Ishikawa (cell line): ENCODE results near the gene HAND1.

ENCODE experiments used
- CEBPB ChIP-seq: IDR thresholded peaks from 2 replicates; pipeline ENCODE4 v1.6.1; 2012
- CREB1 ChIP-seq: IDR thresholded peaks from 2 replicates; pipeline ENCODE4 v1.6.1; 2012; ENCODE audit warnings: low read depth
- EGR1 ChIP-seq: IDR thresholded peaks from 2 replicates; pipeline ENCODE4 v1.6.1; 2012
- EP300 ChIP-seq: IDR thresholded peaks from 2 replicates; pipeline ENCODE4 v1.6.1; 2012; ENCODE audit warnings: borderline replicate concordance
- FOXM1 ChIP-seq: IDR thresholded peaks from 2 replicates; pipeline ENCODE4 v1.6.1; 2012; ENCODE audit warnings: low read depth, borderline replicate concordance
- NFIC ChIP-seq: IDR thresholded peaks from 2 replicates; pipeline ENCODE4 v1.6.1; 2012
- RAD21 ChIP-seq: IDR thresholded peaks from 2 replicates; pipeline ENCODE4 v1.6.1; 2012; ENCODE audit warnings: low read depth
- REST ChIP-seq: IDR thresholded peaks from 2 replicates; pipeline ENCODE4 v1.6.1; 2012; ENCODE audit warnings: low read depth, mild to moderate bottlenecking
- TAF1 ChIP-seq: IDR thresholded peaks from 2 replicates; pipeline ENCODE4 v1.6.1; 2012; ENCODE audit warnings: low read depth, mild to moderate bottlenecking
- TCF12 ChIP-seq: IDR thresholded peaks from 2 replicates; pipeline ENCODE4 v1.6.1; 2012; ENCODE audit warnings: low read depth
- TEAD4 ChIP-seq: IDR thresholded peaks from 2 replicates; pipeline ENCODE4 v1.6.1; 2012
- YY1 ChIP-seq: IDR thresholded peaks from 2 replicates; pipeline ENCODE4 v1.6.1; 2012; ENCODE audit warnings: low read depth
- ZBTB7A ChIP-seq: IDR thresholded peaks from 2 replicates; pipeline ENCODE4 v1.6.1; 2012; ENCODE audit warnings: low read depth
- TF ChIP-seq, protein P1 (sequence below): IDR thresholded peaks from 2 replicates; pipeline ENCODE4 v1.6.1; 2012
- TF ChIP-seq, protein P2 (sequence below): IDR thresholded peaks from 2 replicates; pipeline ENCODE4 v1.6.1; 2012

HAND1 gene

GRCh38 chr5:154511984-154512383 is 34.0 kb upstream of the HAND1 start:
- TF ChIP-seq, protein P1, sequence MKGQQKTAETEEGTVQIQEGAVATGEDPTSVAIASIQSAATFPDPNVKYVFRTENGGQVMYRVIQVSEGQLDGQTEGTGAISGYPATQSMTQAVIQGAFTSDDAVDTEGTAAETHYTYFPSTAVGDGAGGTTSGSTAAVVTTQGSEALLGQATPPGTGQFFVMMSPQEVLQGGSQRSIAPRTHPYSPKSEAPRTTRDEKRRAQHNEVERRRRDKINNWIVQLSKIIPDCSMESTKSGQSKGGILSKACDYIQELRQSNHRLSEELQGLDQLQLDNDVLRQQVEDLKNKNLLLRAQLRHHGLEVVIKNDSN: no peak
- TF ChIP-seq FOXM1 (no peak), TCF12 (no peak), TAF1 (no peak), NFIC (no peak), RAD21 (no peak), EGR1 (no peak), YY1 (no peak), CREB1 (no peak), EP300 (no peak), TEAD4 (no peak), ZBTB7A (no peak), REST (no peak), CEBPB (no peak)
- TF ChIP-seq, protein P2, sequence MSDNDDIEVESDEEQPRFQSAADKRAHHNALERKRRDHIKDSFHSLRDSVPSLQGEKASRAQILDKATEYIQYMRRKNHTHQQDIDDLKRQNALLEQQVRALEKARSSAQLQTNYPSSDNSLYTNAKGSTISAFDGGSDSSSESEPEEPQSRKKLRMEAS: no peak

DNA sequence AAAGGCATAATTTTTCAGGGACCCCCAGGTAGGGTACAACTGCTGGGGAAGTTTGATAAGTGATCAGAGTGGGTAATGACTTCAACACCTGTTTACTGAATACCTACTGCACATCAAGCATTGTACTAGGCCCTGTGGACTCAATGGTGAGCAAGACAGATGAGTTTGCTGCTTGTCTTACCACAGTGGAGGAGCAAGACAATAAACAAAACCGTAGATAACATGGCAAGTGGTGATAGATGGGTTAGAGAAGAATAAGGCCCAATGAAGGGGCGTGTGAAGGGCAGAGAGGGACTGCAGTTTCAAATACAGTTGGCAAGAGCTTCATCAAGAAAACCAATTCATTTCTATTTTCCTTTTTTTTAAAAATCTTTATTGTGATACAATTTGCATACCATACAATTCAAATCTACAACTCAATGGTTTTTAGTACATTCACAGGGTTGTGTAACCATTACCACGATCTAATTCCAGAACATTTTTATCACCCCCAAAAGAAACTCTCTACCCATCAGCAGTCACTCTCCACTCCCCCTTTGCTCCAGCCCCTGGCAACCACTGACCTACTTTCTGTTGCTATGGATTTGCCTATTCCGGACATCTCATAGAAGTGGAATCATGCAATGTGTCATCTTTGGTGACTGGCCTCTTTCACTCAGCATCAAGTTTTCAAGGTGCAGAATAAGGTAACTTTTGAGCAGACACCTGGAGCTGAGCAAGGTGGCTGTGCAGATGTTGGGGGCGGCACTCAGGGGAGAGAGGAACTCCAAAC is 31.9 kb upstream of the HAND1 start:
- TF ChIP-seq, protein P2: no peak
- TF ChIP-seq FOXM1 (no peak), RAD21 (no peak), REST (no peak), CREB1 (no peak), NFIC (no peak), EGR1 (no peak), CEBPB (no peak), TCF12 (no peak), TAF1 (no peak)
- TF ChIP-seq, protein P1: no peak

DNA sequence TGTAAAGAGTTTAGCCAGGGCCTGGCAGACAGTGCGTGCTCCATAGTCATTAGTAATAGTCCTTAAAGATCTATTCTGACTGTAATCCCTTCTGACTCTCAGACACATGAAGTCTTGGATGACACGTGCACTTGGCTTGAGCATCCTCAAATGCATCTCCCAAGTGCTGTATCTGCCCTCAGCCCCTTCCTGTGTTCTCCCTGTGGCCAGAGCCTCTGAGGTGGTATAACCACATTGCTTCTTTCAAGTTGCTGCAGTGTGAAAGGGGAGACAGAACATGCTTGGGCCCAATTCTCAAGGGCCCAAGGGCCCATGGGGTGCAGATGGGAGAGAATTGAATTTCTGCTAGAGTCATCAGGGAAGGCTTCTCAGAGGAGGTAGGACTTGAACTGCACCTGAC is 30.1 kb upstream of the HAND1 start:
- TF ChIP-seq RAD21 (no peak), TAF1 (no peak), NFIC (no peak), ZBTB7A (no peak), REST (no peak), YY1 (no peak), TEAD4 (no peak), FOXM1 (no peak), EP300 (no peak), TCF12 (no peak), CEBPB (no peak), EGR1 (no peak), CREB1 (no peak)
- TF ChIP-seq, protein P2: no peak
- TF ChIP-seq, protein P1: no peak

GRCh38 chr5:154506716-154507080 is 28.7 kb upstream of the HAND1 start:
- TF ChIP-seq EGR1 (no peak), EP300 (no peak), ZBTB7A (no peak), CREB1 (no peak), RAD21 (no peak), YY1 (no peak), NFIC (no peak), TCF12 (no peak), REST (no peak)
- TF ChIP-seq, protein P1: no peak
